HG02798 (cell line): Measurements from ENCODE around the gene COPS8.

Experiments used
- ATAC-seq: cut with Tn5 transposase; IDR thresholded peaks from one replicate; pipeline ENCODE4 v1.9.1; 2021; ENCODE audit warnings: mild to moderate bottlenecking; ENCODE audit not compliant: unreplicated experiment, poor library complexity

Gene COPS8

DNA sequence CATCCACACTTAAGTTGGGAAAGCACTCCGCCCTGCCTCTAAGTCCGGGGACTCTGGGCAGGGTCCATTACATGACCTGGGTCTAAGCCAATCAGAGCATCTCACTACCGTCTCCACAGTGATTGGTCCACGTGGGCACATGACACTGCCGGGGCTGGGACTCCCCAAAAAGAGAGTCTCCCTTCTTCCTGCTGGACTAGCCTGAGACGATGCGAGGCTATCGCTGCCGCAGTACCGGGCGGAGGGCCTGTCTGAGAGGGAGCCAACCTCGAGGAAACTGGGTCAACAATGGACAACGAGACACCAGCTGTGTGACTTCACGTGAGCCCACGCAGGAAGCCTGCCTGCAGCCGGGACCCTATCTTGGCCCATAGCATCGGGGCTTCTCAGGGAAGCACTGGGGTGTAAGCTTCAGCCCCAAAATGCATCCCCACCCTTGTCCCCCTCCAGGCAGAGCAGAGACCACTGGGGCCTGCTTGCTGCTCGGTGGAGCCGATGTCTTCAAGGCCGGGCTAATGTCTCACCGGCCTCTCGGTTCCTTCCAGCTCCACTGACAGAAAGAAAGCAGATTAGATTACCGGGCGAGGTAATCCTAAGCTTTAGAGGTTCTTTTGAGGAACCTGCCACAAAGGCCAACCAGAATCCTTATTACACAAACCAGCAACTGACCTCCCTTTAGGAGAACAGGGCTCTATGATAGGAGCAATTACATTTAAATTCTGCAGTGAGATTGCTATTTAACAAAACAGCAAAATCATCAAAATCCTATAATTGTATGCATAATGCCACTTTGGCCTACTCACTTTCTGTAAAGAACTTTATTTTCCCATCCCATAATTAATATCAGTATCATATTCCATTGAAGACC is 21.3 kb upstream of the COPS8 start:
- ATAC-seq, result no peak

DNA sequence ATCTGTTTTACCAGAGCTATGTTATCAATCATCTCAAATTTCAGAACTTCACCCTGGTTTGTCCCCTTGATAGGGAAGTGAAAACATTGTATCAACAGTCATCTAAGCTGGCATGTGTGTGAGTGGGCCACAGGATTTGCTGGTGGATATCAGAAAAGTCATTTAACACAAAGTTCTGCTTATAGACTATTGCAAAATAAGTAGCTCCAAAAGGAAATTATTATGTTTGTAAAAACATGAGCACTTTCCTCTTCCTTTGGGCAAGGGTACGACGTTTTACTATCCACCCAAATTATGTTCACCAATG is 20.7 kb upstream of the COPS8 start:
- ATAC-seq, result no peak

DNA sequence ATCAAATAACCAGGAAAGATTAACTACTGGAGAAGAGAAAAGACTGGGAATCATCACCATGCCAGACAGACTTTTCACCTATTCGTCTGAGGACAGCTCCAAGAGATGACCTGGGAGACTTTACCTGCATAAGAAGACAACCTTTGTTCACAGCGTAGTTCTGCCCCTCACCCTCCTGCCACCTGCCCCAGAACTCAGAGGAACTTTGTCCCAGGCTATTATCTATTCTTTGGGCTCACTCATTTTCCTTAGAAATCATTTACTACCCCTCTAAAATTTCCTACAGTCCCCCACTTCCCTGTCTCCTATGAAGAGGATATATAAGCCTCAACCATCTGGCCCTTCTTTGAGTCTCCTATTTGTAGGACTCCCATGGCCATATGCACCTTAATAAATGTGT is 19.3 kb upstream of the COPS8 start:
- ATAC-seq, result no peak

- ATAC-seq, result no peak
These were observed 17.6 kb upstream of the COPS8 start for GRCh38 chr2:237068005-237068576.

- ATAC-seq, result no peak
These were observed 13.4 kb upstream of the COPS8 start for GRCh38 chr2:237072067-237072931.

GRCh38 chr2:237073552-237073951 is 12.1 kb upstream of the COPS8 start:
- no peak for ATAC-seq

- no peak for ATAC-seq
These were observed 11.3 kb upstream of the COPS8 start for GRCh38 chr2:237074211-237074993.

DNA sequence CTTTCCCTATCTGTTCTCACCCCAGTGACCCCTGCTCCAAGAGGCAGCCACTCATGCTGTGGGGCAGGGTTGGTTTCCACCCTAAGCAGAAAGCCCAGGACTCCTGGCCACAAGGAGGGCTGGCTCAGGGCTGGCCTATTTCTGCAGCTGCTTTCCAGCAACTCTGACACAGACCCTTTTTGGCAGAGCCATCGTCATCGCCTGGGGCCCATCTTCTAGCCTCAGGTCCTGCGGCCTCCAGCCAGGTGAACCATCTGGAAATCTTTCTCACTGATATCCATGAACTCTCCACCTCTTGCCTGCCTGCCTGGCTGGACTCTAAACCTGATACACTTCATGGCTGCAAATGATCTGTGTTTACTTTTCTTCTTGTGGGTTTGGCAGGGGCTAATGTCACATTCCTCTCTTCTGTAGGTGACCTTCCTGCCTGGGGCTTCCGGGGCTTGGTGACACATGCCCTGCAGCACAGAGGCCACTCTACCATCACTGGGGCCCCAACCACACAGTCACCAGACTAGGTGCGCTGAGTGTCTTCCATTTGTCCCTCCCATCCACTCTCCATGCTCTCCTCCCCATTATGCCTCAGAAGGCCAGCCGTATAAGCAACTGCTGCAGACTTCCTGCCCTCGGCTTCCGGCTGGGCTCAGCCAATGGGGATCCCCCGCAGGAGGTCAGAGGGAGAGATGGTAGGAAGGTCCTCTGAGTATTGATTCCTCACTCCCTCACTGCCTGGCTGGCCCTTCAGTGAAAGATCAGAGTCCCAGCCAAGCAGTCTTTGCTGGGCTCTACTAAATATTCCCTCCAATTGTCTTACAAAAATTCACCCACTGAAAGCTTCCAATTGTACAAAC is 9.7 kb upstream of the COPS8 start:
- ATAC-seq, result no peak

- no peak for ATAC-seq
These were observed 4.1 kb upstream of the COPS8 start for GRCh38 chr2:237081596-237081995.

DNA sequence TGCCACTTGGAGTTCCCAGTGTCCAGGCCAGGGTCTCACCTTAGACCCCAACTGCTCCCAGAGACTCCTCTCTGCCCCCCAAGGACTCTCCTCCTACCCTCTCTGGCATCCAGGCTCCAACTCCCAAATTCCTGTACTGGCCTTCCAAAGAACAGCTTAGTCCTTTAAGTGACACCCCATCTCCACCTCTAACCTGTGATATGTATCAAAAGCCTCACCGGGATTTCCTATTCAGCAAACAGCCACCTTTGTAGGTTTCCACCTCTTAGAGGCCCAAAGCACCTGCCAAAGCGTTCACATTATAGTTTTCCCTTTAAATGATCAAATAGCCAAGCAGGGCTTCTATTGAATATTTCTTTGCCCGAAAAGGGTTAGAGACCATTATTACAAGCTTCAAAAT is 2.7 kb upstream of the COPS8 start:
- ATAC-seq, result no peak

DNA sequence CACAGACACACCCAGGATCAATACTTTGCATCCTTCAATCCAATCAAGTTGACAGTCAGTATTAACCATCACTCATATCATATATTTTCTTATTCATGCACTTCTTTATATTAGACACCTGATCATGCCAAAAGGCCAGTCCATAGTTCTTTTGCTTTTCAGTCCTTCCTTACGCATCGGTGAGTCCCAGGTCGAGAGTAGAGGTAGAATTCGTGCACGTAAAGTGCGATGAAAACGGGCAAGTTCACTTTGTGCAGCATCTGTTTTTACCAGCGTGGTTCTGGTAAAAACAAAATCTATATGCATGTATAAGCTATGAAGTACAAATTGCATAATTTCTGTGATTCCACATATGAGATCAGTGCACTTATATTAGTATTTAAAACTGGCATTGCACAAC is 1.2 kb upstream of the COPS8 start:
- no peak for ATAC-seq

- ATAC-seq, result no peak
These were observed 5.2 kb downstream of the COPS8 start for GRCh38 chr2:237090906-237091305.

- ATAC-seq, result no peak
These were observed 6.2 kb downstream of the COPS8 start for GRCh38 chr2:237091779-237092436.

- no peak for ATAC-seq
These were observed 6.8 kb downstream of the COPS8 start for GRCh38 chr2:237092506-237092905.

- no peak for ATAC-seq
These were observed 7.5 kb downstream of the COPS8 start for GRCh38 chr2:237092920-237093781.

DNA sequence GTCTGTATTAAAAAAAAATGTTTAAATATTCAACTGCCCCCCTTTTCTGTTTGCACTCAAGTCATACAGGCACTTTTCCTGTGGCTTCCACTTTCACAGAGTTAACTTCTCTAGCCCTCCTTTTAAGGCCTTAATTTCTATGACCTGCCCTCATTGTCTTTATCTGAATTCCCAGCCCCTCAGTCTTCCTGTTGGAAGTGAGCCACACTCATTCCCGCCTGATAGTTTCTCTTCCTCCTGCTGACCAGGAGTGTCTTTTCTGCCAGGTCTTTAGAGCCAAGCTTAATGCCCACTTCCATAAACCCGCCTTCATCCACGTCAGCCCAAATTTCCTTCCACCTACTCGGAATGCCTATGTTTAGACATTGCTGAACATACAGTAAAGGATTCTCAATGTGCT is 10.5 kb downstream of the COPS8 start:
- no peak for ATAC-seq

DNA sequence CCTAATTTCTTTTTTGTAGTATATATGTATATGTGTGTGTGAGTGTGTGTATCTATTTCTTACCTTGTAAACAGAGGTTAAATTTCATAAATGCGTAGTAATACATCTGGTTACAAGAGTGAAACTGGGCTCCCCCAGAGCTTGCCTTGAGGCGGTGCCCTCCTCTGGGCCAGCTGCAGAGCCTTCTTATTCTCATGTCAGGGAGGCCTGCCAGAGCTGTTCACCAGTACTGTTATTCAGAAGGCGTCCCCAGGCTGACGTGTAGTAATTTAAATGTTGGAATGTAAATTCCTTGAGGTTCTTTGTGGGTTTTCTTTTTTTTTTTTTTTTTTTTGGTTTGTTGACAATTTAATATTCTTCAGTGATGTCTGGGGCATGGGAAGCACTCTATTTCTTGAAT is 11.2 kb downstream of the COPS8 start:
- ATAC-seq, result no peak

GRCh38 chr2:237097326-237097910 is 11.7 kb downstream of the COPS8 start:
- no peak for ATAC-seq
